Psoas muscle (tissue), 8 donors: ENCODE measurements around the gene CPT1C. TPM values are rescaled to one million over a fixed set of nuclear protein-coding genes. Genes with fewer than 3 reads are reported as not detected.

Experiments used
- ATAC-seq, 4 donors: fragments of 200-7000 bp; cut with Tn5 transposase; one replicate each; pipeline ENCODE4 v1.9.1; 2020; ENCODE audit warnings: moderate library complexity in 3 of 4, mild to moderate bottlenecking in 2 of 4
- DNase-seq, 2 donors: peaks; one replicate each; pipeline ENCODE4 v3.0.0-alpha.2; 2020
- H3K27ac ChIP-seq: fragments of 200-600 bp; one replicate; pipeline ENCODE4 v1.8.0; 2022
- H3K27me3 ChIP-seq, 3 donors: fragments of 200-600 bp in 1 of 3; one replicate each; pipeline versions ENCODE4 v1.6.1 to v1.8.0; 2013 to 2022; ENCODE audit warnings: low read length in 2 of 3, mild to moderate bottlenecking in 2 of 3, moderate library complexity in 1 of 3; ENCODE audit not compliant: insufficient read depth in 3 of 3
- H3K36me3 ChIP-seq, 2 donors: fragments of 200-600 bp in 1 of 2; one replicate each; pipeline versions ENCODE4 v1.6.1 to v1.8.0; 2013 to 2022; ENCODE audit warnings: low read depth in 1 of 2, mild to moderate bottlenecking in 1 of 2, moderate library complexity in 1 of 2; ENCODE audit not compliant: insufficient read depth in 1 of 2
- H3K4me1 ChIP-seq: fragments of 200-600 bp; one replicate; pipeline ENCODE4 v1.8.0; 2022
- H3K4me3 ChIP-seq: fragments of 200-600 bp; one replicate; pipeline ENCODE4 v1.8.0; 2022; ENCODE audit warnings: mild to moderate bottlenecking
- H3K9me3 ChIP-seq: fragments of 200-600 bp; one replicate; pipeline ENCODE4 v1.8.0; 2022
- CTCF ChIP-seq: fragments of 200-600 bp; IDR thresholded peaks from one replicate; pipeline ENCODE4 v1.8.0; 2022; ENCODE audit warnings: antibody characterized with exemption
- WGBS, 3 donors: extraction: QIAGEN DNeasy Blood & Tissue Kit; methylation state at CpG; one replicate each; pipeline versions ENCODE4 v1.1.6 to v1.1.7; 2013; 5-methylcytosine and 5-hydroxymethylcytosine counted together
- intact Hi-C, 2 donors: fragments of 100-400 bp; cut with DNase I; formaldehyde crosslinking; loops; one replicate each; pipeline versions ENCODE4 v1.11.0 to v1.14.2; 2022
- polyA plus RNA-seq, 3 donors: library from polyadenylated mRNA; stranded (reverse); fragments of 200-250 nt; gene quantifications; one replicate each; pipeline ENCODE4 v1.2.3, GENCODE V29; 2013
- total RNA-seq, 4 donors: library from RNA; stranded (reverse); fragmentation: NEBNext Ultra II Directional in 2 of 4; extraction: Animal tissue kit (Norgen Biotek cat#: 25700) in 2 of 4; gene quantifications; one replicate each; pipeline versions ENCODE4 v1.2.1 to v1.2.4, GENCODE V29; 2021 to 2023
- donor health status: healthy with polysubstance abuse.
- donor health status: DM: no; HTN: no; CAD: no; lungs with moderate emphysema.
- donor health status: Bipolar disorder and iron deficiency.
- donor health status: healthy.
- donor health status: DM: yes; HTN: yes; CAD: no.
- donor health status: DM: no; HTN: no; CAD: no.
- donor health status: DM: no; HTN: no; CAD: no.
- donor health status: DM: yes; HTN: yes; CAD: no.

CPT1C gene
- total and polyA plus RNA-seq, 7 donors, result 0.34 to 1.2 (median 0.79) TPM

DNA sequence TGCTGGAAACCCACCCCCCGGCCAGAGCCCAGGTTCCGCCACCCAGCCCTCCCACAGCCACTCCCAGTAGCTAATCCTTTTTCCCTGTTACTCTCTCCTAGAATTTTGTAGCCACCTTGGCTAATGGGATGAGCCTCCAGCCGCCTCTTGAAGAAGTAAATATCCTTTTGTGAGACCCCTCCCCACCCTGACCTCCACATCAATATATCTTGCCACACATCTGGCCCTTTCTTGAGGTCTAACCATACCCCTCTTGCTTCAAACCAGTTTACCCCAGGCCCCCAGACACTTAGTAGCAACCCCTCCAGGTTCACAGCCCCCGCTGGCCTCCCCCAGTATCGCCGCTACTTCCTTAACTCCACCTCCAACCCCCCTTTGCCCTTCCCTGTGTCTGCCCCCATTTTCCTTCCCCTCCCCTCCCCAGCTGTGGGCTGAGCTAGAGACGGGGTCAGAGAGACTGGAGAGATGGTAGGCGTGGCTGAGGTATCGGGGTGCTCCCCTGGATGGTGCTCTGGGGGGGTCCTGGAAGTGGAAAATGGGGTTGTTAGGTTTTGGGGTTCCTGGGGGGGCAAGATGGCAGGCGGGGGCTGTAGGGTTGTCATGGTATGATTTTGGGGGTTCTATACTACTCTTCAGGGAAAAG, 11.0 kb upstream of the CPT1C start:
- DNase-seq (no peak), ATAC-seq (peak in 2 of 4 donors; percentile 1)
- Histone ChIP-seq H3K36me3 (peaks cover 5 to 46% of the 10 kb centered on the region in 2 donors), H3K4me3 (peak overlapping the region; percentile 95), H3K9me3 (no peaks in the 10 kb centered on the region), H3K27ac (peak overlapping the region; percentile 99), H3K4me1 (peaks cover 36% of the 10 kb centered on the region), H3K27me3 (no peaks in the 10 kb centered on the region)
- intact Hi-C loops, result loop anchor here (5.0 to 10.0 kb wide), 5 partner anchors 82 to 137 kb away; partner anchors contain the start of genes MED25 (in 1 of the 2) and TSKS (in 1 of the 2)
- 27 to 33% (median 29%) methylated on average over 10 of the region's 10 CpGs for WGBS, 3 donors
- no peak for TF ChIP-seq CTCF

DNA sequence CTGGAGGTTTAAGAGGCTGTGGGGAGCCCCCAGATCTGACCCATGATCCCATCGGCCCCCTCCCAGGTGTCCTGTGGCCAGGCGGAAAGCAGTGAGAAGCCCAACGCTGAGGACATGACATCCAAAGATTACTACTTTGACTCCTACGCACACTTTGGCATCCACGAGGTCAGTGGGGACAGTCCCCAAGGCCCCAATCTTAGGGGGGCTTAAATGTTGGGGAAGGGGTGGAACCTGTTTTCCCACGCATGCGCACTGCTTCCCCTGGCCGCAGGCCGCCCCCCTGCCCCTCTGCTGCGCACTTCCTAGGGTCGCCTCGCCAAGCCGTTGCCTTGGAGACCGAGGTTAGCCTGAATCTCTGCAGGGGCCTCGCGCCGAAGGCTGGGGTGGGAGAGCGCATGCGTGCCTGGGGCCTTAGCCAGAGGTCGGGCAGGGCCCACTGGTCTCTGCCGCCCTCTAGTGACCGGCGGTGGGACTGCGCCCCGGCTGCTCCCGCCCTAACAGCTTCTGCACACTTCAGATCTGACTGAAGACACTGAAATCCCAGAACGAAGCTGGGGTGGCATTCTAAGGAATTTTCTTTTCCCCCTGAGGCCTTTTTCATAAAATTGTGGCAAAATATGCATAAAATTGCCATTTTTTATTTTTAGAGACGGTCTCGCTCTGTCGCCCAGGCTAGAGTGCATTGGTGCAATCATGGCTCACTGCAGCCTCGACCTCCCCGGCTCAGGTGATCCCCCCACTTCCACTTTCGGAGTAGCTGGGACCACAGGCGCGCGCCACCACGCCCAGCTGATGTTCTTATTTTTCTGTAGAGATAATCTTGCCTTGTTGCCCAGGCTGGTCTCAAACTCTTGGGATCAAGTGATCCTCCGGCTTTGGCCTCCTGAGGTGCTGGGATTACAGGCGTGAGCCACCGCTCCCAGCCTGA, 10.2 kb upstream of the CPT1C start:
- 30 to 33% (median 31%) methylated on average over 40 of the region's 40 CpGs for WGBS, 3 donors
- intact Hi-C loops, result loop anchor here in 1 of 2 donors (5.0 to 10.0 kb wide), 2 partner anchors 82 to 124 kb away; partner anchors contain the start of gene TSKS
- H3K36me3 ChIP-seq, result peaks cover 5 to 54% of the 10 kb centered on the region in 2 donors

DNA sequence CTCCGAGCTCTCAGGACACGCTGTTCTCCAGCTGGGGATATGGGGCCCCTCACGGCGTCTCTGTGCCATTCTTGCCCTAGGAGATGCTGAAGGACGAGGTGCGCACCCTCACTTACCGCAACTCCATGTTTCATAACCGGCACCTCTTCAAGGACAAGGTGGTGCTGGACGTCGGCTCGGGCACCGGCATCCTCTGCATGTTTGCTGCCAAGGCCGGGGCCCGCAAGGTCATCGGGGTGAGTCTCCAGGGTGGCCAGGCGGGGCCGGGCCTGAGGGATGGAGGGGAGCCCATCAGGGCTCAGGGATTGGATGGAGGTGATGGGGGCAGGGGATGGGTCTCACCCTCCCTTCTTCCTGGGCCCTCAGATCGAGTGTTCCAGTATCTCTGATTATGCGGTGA, 9.1 kb upstream of the CPT1C start:
- H3K27ac ChIP-seq, result peak overlapping the region; percentile 36
- WGBS, 3 donors, result 78 to 81% (median 80%) methylated on average over 19 of the region's 19 CpGs
- intact Hi-C loops, result loop anchor here in 1 of 2 donors (5.0 to 10.0 kb wide), 2 partner anchors 80 to 123 kb away; partner anchors contain the start of gene TSKS
- peaks cover 5 to 65% of the 10 kb centered on the region in 2 donors for H3K36me3 ChIP-seq
- DNase-seq (no peak), ATAC-seq (no peak)
- peaks cover 31% of the 10 kb centered on the region for H3K4me1 ChIP-seq
- H3K4me3 ChIP-seq, result no peak overlapping the region
- H3K27me3 ChIP-seq, result no peaks in the 10 kb centered on the region
- H3K9me3 ChIP-seq, result no peaks in the 10 kb centered on the region
- no peak for TF ChIP-seq CTCF

More for the DNA sequence above, 10.2 kb upstream of the CPT1C start:
- Histone ChIP-seq H3K27ac (peak overlapping the region; percentile 99), H3K9me3 (no peaks in the 10 kb centered on the region), H3K27me3 (no peaks in the 10 kb centered on the region), H3K4me1 (peaks cover 36% of the 10 kb centered on the region), H3K4me3 (peak overlapping the region; percentile 95)
- DNase-seq (peak; percentile 90 to 97), ATAC-seq (peak; percentile 18 to 39 (median 35))
- TF ChIP-seq CTCF, result peak; percentile 99

DNA sequence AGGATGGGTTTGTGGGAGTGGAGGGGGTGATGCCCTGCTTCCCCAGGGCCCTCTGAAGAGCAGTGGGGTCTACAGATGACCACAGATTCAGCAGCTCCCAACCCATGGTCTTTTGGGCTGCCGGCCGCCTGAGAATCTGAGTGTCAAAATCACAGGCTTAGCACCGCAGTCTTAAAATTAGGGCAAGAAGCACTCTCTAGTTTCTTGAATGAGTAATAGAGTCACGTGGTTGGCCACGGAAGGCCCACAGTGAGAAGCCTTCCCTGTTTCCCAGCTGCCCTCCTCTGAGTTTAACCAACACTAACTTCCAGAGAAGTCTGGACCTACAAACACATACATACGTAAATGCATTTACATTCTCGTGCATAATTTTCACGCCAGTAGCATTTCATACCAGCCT, 8.6 kb upstream of the CPT1C start:
- no peak for ATAC-seq
- 76 to 91% (median 78%) methylated on average over 8 of the region's 8 CpGs for WGBS, 3 donors
- peaks cover 31% of the 10 kb centered on the region for H3K4me1 ChIP-seq

More for the DNA sequence above, 8.6 kb upstream of the CPT1C start:
- Histone ChIP-seq H3K27me3 (no peaks in the 10 kb centered on the region), H3K9me3 (no peaks in the 10 kb centered on the region), H3K27ac (peak overlapping the region; percentile 36), H3K4me3 (no peak overlapping the region), H3K36me3 (peaks cover 5 to 70% of the 10 kb centered on the region in 2 donors)
- no peak for TF ChIP-seq CTCF
- no peak for DNase-seq
- intact Hi-C loops, result loop anchor here in 1 of 2 donors (5.0 to 10.0 kb wide), 2 partner anchors 80 to 123 kb away; partner anchors contain the start of gene TSKS
